DMS79 treated with DMSO at 0.1 percent for 48 hours (cell line): Measurements from ENCODE around the gene NUDT13.
"Not testable (repeated sequence)": the region's sequence is repeated elsewhere in the genome, so short reads cannot be mapped to it uniquely, and the experiment has no call there.

ENCODE experiments used
- DNase-seq: peaks from one replicate; lab custom pipeline; 2025; lab: John Stamatoyannopoulos, UW

NUDT13 gene

DNA sequence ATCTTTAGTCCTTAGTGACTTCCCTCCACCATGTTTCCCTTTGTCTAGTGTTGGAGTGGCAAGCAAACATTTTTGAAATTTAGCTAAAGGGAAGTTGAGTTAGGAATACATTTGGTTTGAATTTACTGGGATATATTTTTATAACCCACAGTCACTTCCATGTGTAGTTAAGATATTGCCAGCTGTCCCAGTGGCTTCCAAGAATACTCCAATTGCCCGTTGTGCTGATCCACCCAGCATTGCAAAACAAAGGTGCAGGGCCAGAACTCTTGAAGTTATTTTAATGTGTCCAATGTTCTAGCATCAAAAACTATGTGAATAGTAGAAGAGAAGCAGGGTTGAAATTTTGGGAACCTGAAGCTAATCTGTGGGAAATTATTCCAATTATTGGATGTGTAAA, 11.1 kb upstream of the NUDT13 start:
- DNase-seq: no peak

- no peak for DNase-seq
Observed at GRCh38 chr10:73106301-73106700, 4.0 kb upstream of the NUDT13 start.

DNA sequence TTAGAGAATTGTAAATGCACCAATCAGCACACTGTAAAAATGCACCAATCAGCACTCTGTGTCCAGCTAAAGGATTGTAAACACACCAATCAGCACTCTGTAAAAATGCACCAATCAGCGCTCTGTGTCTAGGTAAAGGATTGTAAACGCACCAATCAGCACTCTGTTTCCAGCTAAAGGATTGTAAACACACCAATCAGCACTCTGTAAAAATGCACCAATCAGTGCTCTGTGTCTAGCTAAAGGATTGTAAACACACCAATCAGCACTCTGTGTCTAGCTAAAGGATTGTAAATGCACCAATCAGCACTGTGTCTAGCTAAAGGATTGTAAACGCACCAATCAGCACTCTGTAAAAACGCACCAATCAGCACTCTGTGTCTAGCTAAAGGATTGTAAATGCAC, 1.0 kb upstream of the NUDT13 start:
- DNase-seq: not testable (repeated sequence)

GRCh38 chr10:73112032-73112431, 1.8 kb downstream of the NUDT13 start:
- DNase-seq: not testable (repeated sequence)

DNA sequence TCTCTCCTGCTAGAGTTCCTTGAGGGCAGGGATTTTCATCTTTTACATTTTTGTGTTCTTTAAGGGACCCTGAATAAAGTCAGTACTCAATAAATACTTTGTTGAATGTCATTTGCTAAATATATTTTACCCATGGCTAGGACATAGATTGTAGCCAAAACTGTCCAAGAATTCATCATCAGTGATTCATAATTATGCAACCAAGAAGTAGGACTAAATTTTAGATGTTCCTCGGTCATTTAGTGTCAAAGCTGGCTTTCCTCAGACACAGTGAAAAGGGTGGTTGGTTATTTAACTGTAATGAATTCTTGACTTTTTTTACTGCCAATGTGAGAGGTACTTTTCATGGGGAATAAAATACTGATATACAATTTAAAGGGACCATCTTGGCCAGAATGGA, 3.3 kb downstream of the NUDT13 start:
- no peak for DNase-seq

- DNase-seq: no peak
Observed at GRCh38 chr10:73116017-73116416, 5.8 kb downstream of the NUDT13 start.

GRCh38 chr10:73117976-73118743, 7.9 kb downstream of the NUDT13 start:
- DNase-seq: no peak

GRCh38 chr10:73119457-73119856, 9.2 kb downstream of the NUDT13 start:
- no peak for DNase-seq

DNA sequence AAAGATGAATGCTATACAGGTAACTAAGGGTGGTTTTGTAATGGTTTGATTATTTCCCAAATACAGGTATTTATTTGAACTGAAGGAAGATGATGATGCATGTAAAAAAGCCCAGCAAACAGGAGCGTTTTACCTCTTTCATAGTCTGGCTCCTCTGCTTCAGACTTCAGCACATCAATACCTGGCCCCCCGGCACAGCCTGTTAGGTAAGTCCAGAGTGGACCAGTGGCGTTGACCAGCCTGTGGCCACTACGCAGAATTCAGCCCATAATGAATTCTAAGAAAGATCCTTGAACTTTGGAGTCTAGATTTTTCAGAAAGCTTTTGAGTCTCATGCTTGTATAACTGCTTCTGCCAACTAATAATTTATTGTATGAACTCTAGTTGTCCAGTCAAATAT, 9.7 kb downstream of the NUDT13 start:
- DNase-seq: no peak

DNA sequence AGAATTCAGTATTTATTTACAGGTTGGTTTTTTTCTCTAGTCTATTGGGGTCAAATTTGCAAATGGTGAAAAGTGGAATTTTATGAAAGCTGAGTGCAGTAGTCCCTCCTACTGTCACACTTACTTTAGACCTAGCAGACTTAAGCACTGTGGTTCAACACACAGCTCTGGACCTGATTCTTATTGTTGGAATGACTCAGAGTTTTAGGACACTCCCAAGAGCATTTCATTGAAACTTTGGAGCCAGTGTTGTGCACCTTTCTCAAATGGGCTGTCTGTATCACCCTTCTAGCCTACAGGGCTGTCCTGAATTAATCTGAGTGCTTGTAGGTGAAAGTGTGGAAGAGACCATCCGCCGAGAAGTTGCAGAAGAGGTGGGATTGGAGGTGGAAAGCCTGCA, 16.1 kb downstream of the NUDT13 start:
- no peak for DNase-seq

GRCh38 chr10:73131301-73131700, 21.0 kb downstream of the NUDT13 start:
- no peak for DNase-seq

DNA sequence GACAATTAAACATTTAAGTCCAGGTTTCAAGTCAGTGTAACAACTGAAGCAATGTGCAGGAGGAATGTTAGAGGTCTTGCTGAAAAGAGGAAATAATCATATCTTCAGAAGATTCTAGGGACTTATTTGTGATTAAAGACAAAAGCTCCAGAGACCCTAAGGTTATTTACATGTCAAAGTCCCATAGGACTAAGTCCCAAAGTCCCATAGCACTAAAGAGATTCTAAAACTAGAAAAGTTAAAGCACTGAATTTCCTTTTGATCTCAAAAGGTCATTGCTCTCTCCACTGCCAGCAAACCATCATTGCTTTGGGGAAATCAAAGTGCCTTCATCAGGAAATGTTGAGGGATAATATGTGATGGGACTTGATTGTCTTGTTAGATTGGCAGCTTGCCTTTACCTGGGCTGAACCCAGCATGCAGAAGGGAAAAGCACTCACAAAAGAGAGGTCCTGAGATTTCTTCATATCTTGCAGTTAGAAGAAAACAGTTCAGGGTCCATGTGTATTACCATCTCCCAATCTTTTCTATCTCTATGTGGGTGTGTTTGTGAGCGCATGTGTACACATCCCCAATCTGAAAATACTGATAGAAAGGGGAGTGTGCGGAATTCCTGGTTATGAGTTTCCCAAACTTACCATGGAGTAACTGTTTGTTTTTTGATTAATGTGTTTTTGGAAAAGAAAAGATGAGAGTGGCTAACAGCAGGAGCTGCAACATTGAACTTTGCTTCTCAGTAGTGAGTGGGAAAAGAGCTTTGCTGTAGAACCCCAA, 21.8 kb downstream of the NUDT13 start:
- no peak for DNase-seq

DNA sequence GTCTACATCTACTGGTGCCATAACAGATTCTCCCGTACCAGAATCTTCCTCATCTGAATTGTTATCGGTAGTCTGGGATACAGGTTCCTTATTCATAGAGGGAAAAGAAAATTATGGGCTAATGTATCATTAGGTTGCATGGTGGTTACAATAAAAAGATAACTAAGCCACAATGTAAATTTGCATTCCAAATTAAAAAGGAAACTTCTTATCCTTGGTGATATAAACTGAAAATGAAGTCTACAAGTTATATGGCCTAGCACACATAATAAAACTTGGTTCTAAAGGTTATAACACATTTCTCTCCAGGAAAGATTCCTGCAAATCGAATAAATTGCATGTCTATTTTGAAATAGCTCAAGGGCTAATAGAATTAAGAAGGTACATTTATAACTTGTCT, 24.5 kb downstream of the NUDT13 start:
- DNase-seq: no peak

- no peak for DNase-seq
Observed at GRCh38 chr10:73136627-73137026, 26.4 kb downstream of the NUDT13 start.

DNA sequence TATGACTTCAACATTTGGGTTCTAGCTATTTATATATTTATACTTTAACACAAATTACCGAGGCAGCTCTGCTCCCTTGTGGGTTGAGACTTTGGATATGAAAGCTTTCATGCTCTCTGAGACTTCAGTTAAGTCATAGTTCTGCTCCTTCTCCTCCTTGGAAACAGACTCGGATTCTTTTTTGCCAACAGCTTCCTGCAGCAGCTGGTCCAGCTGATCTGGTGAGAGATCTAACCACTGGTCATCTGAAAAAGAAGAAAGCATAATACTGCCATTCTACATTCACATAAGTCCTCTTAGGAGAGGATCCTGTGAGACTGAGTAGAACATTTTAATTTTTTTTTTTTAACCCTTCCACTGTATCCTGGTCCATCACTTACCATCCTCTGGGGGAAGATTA, 29.0 kb downstream of the NUDT13 start:
- DNase-seq: no peak

DNA sequence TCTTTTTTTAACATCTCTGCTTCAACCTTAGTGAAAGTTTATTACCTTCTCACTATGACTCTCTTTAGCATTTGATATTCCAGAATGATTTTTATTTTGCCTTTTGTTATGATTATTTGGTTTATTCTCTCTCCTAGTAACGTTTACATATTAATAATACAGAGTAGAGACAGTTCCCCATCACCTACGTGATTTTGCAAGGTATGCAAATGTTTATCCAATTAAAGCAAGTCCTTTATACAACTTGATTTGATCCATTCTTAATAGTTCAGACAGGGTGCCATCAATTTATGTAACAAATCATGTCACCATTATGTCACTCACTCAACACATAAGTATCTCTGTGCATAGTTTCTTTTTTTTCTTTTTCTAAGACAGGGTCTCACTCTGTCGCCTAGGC, 31.3 kb downstream of the NUDT13 start:
- DNase-seq: no peak

- not testable (repeated sequence) for DNase-seq
Observed at GRCh38 chr10:73150633-73151413, 40.6 kb downstream of the NUDT13 start.

- DNase-seq: no peak
Observed at GRCh38 chr10:73152009-73152408, 41.8 kb downstream of the NUDT13 start.

DNA sequence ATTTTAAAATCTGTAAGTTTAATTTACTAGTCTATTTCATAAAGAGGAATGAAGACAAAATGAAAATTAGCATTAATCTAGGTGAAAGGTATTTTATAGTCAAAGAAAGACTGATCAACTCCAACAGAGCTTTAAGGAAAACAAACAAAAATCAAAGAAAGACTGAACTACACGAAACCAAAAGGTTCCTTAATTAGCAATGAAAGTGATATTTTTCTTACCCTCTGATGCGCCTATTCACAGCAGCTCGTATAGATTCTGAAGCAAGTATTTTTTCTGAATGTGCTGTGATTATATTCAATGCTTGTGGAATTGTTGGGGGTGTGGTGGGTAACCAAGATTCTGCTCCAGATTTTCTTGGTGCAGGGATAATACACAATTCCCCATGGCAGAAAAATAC, 45.8 kb downstream of the NUDT13 start:
- DNase-seq: no peak

- no peak for DNase-seq
Observed at GRCh38 chr10:73159038-73159648, 48.9 kb downstream of the NUDT13 start.

GRCh38 chr10:73161079-73161478, 50.8 kb downstream of the NUDT13 start:
- DNase-seq: no peak

- DNase-seq: no peak
Observed at GRCh38 chr10:73161662-73162061, 51.4 kb downstream of the NUDT13 start.
